K562 (cell line): ENCODE data around the gene SLC19A1. TPM values are rescaled to one million over a fixed set of nuclear protein-coding genes. Genes with fewer than 3 reads are reported as not detected.

Experiments
- ATAC-seq: fragments of 200-7000 bp; cut with Tn5 transposase; 3 replicates; pipeline ENCODE4 v1.9.1; 2020; ENCODE audit warnings: moderate library complexity
- BruUV-seq: library from RNA; stranded (reverse); fragments of 400-500 nt; replicated peaks from 2 replicates; lab custom pipeline; 2021; lab: Mats Ljungman, UMichigan
- CTCF ChIA-PET: fragments of 300-600 bp; formaldehyde crosslinking; extraction: SDS; loops from one replicate; lab custom pipeline; 2021; ENCODE audit warnings: low intra/inter-chr PET ratio; lab: Yijun Ruan, JAX
- POLR2A ChIA-PET: fragments of 300-600, 350-650 bp; sonication (Branson Sonifier 250); formaldehyde crosslinking; extraction: SDS; loops from one replicate; lab custom pipeline; 2021; ENCODE audit warnings: antibody characterized with exemption, inconsistent platforms; lab: Yijun Ruan, JAX
- DNase-seq, 4 experiments: peaks; one replicate each; pipeline versions ENCODE4 v3.0.0 to v3.0.0-alpha.2; 2011 to 2018; ENCODE audit warnings: low spot score in 3 of 4, mixed read lengths in 3 of 4; ENCODE audit errors: extremely low read depth in 1 of 4
- FAIRE-seq: peaks from 2 replicates; lab custom pipeline; 2011; peaks lifted over from hg19 to GRCh38; lab: Jason Lieb, UNC
- H2AFZ ChIP-seq: 2 replicates; pipeline ENCODE4 v1.6.0; 2011; ENCODE audit warnings: low read depth, low read length, control low read depth, inconsistent platforms
- H3K27ac ChIP-seq: fragments of 200-600 bp; 3 replicates; pipeline ENCODE4 v1.8.0; 2011; ENCODE audit warnings: low read depth, mild to moderate bottlenecking, control low read depth, inconsistent platforms, low read length, moderate library complexity, mixed read lengths; ENCODE audit errors: extremely low read depth
- H3K27me3 ChIP-seq, 2 experiments: fragments of 300-600 bp in 1 of 2; 2 replicates in 1 of 2; 3 replicates in 1 of 2; pipeline versions ENCODE4 v1.6.0 to v1.8.0; 2011; ENCODE audit warnings: inconsistent platforms in 2 of 2, low read length in 2 of 2, mild to moderate bottlenecking in 1 of 2, mixed read lengths in 1 of 2, moderate library complexity in 1 of 2; ENCODE audit not compliant: control insufficient read depth in 2 of 2, insufficient read depth in 2 of 2
- H3K36me3 ChIP-seq: fragments of 300-600 bp; 3 replicates; pipeline ENCODE4 v1.8.0; 2011; ENCODE audit warnings: mild to moderate bottlenecking, low read length, inconsistent platforms; ENCODE audit not compliant: control insufficient read depth, insufficient read depth
- H3K4me1 ChIP-seq, 2 experiments: fragments of 200-600 bp in 1 of 2; replicated peaks in 1 of 2; 2 replicates in 1 of 2; 3 replicates in 1 of 2; pipeline versions ENCODE4 v1.5.1 to v1.8.0; 2011; ENCODE audit warnings: inconsistent platforms in 2 of 2, low read length in 2 of 2, mild to moderate bottlenecking in 1 of 2, mixed read lengths in 1 of 2, moderate library complexity in 1 of 2; ENCODE audit not compliant: control insufficient read depth in 2 of 2, insufficient read depth in 2 of 2
- H3K4me2 ChIP-seq: 2 replicates; pipeline ENCODE4 v1.6.1; 2011; ENCODE audit warnings: low read length, control low read depth, inconsistent platforms, mixed read lengths; ENCODE audit not compliant: insufficient read depth
- H3K4me3 ChIP-seq: fragments of 200-600 bp; sonication (generic), shearing (Covaris generic); 2 replicates; pipeline ENCODE4 v1.5.1; 2016; ENCODE audit warnings: control low read depth, inconsistent platforms
- H3K79me2 ChIP-seq: fragments of 200-600 bp; 3 replicates; pipeline ENCODE4 v1.8.0; 2011; ENCODE audit warnings: low read length, inconsistent platforms; ENCODE audit not compliant: control insufficient read depth, insufficient read depth
- H3K9ac ChIP-seq, 2 experiments: 2 replicates each; pipeline versions ENCODE4 v1.6.0 to v1.6.1; 2011; ENCODE audit warnings: low read depth in 2 of 2, low read length in 2 of 2, control low read depth in 1 of 2, inconsistent platforms in 1 of 2, mild to moderate bottlenecking in 1 of 2, mixed read lengths in 1 of 2; ENCODE audit not compliant: insufficient read depth in 1 of 2
- H3K9me1 ChIP-seq: one replicate; pipeline ENCODE4 v1.6.0; 2011; ENCODE audit warnings: inconsistent platforms, mild to moderate bottlenecking, low read length, moderate library complexity; ENCODE audit not compliant: control insufficient read depth, insufficient read depth
- H3K9me3 ChIP-seq: replicated peaks from 2 replicates; pipeline ENCODE4 v1.5.1; 2011; ENCODE audit warnings: low read depth, low read length, inconsistent platforms; ENCODE audit not compliant: control insufficient read depth, insufficient read depth
- H4K20me1 ChIP-seq: replicated peaks from 2 replicates; pipeline ENCODE4 v1.6.1; 2011; ENCODE audit warnings: low read length, inconsistent platforms, mixed read lengths; ENCODE audit not compliant: control insufficient read depth, insufficient read depth
- CEBPG ChIP-seq, 3 experiments: fragments of 200-800 bp in 1 of 3; sonication (Bioruptor generic) in 1 of 3; sonication (generic) in 1 of 3; formaldehyde crosslinking in 1 of 3; IDR thresholded peaks in 2 of 3; conservative IDR thresholded peaks in 1 of 3; 2 replicates each; pipeline versions ENCODE4 v1.6.1 to v1.8.0; 2016 to 2022; ENCODE audit warnings: missing compliant biosample characterization in 2 of 3, missing genetic modification characterization in 2 of 3, mild to moderate bottlenecking in 1 of 3, missing genetic modification reagents in 1 of 3
- CLOCK ChIP-seq: fragments of 250-450 bp; sonication (Bioruptor Pico); IDR thresholded peaks from 2 replicates; pipeline ENCODE4 v1.4.0; 2020; ENCODE audit warnings: mild to moderate bottlenecking, moderate library complexity, borderline replicate concordance
- CSDE1 ChIP-seq, 2 experiments: fragments of 450-650 bp; IDR thresholded peaks; 2 replicates each; pipeline ENCODE4 v1.6.1; 2016; ENCODE audit warnings: mild to moderate bottlenecking in 1 of 2
- HDAC1 ChIP-seq, 2 experiments: fragments of 450-650 bp; IDR thresholded peaks; 2 replicates each; pipeline ENCODE4 v1.6.1; 2016 to 2017; ENCODE audit warnings: inconsistent platforms in 1 of 2, mild to moderate bottlenecking in 1 of 2, moderate library complexity in 1 of 2
- IRF2 ChIP-seq: sonication (generic); formaldehyde crosslinking; IDR thresholded peaks from 2 replicates; pipeline ENCODE4 v1.8.1; 2022; ENCODE audit warnings: mild to moderate bottlenecking, missing genetic modification reagents
- MBD1 ChIP-seq: fragments of 250-450 bp; sonication (Bioruptor Pico); IDR thresholded peaks from 2 replicates; pipeline ENCODE4 v1.8.0; 2022; ENCODE audit warnings: inconsistent platforms
- POLR2AphosphoS5 ChIP-seq: IDR thresholded peaks from 2 replicates; pipeline ENCODE4 v1.6.1; 2011; ENCODE audit warnings: mild to moderate bottlenecking, low read depth, low read length, moderate library complexity; ENCODE audit not compliant: control insufficient read depth, insufficient read depth
- POLR2H ChIP-seq: IDR thresholded peaks from 2 replicates; pipeline ENCODE4 v1.6.1; 2016; ENCODE audit warnings: missing genetic modification characterization, low read depth, mild to moderate bottlenecking, control low read depth, missing compliant biosample characterization, moderate library complexity
- SAP30 ChIP-seq: fragments of 200-600 bp; sonication (generic); IDR thresholded peaks from 2 replicates; pipeline ENCODE4 v1.6.1; 2012; ENCODE audit warnings: borderline replicate concordance, low read depth, mild to moderate bottlenecking, moderate library complexity, low read length, control low read depth, inconsistent platforms; ENCODE audit not compliant: insufficient read depth, poor library complexity, severe bottlenecking
- ZNF165 ChIP-seq: fragments of 250-450 bp; sonication (Bioruptor Pico); IDR thresholded peaks from 2 replicates; pipeline ENCODE4 v1.4.0; 2020; ENCODE audit warnings: borderline replicate concordance
- WGBS: fragments of 100-300 bp; shearing (Covaris generic); methylation state at CpG from one replicate; pipeline ENCODE4 v1.1.6; 2016; ENCODE audit warnings: low coverage, mixed read lengths; ENCODE audit not compliant: insufficient coverage; ENCODE audit errors: missing lambda C conversion rate; 5-methylcytosine and 5-hydroxymethylcytosine counted together
- in situ Hi-C: fragments of 300-500 bp; cut with MboI; formaldehyde crosslinking; loops from 4 replicates; pipeline ENCODE4 v1.15.0; 2018; ENCODE audit warnings: inconsistent platforms, mixed read lengths
- intact Hi-C: fragments of 100-400 bp; cut with micrococcal nuclease; formaldehyde crosslinking; loops from 2 replicates; pipeline ENCODE4 v1.14.2; 2022
- polyA plus RNA-seq, 8 experiments: library from polyadenylated mRNA; depleted of rRNA in 4 of 8; stranded (reverse) in 5 of 8; unstranded in 3 of 8; fragments of >200 nt; fragmentation: Nextera tagmentation in 2 of 8; fragmentation: Illumina TruSeq in 1 of 8; extraction: Ambion mirVana in 2 of 8; extraction: Trizol in 1 of 8; gene quantifications; 2 replicates each; pipeline versions ENCODE4 v1.2.1 to v1.2.3, GENCODE V29; 2011 to 2014; ENCODE audit warnings: inconsistent platforms in 1 of 8, missing spikeins in 1 of 8
- total RNA-seq, 7 experiments: library from RNA; depleted of rRNA in 6 of 7; stranded (reverse); fragments of >200 nt in 6 of 7; fragmentation: Illumina TruSeq in 2 of 7; extraction: Trizol in 2 of 7; gene quantifications; 2 replicates each; pipeline versions ENCODE4 v1.2.1 to v1.2.3, GENCODE V29; 2011 to 2021; ENCODE audit warnings: low replicate concordance in 1 of 7

SLC19A1 gene
- total and polyA plus RNA-seq, 9 of the 15 experiments (the other 6 are each of a cell fraction or from before 2014, with no cell fraction given): 0.65 to 88.7 (median 12.0) TPM

GRCh38 chr21:45547545-45547900 lies 5.3 kb upstream of the SLC19A1 start (continued):
- no peak for TF ChIP-seq CLOCK (CRISPR knock-in tag)
- no peak for TF ChIP-seq ZNF165 (CRISPR knock-in tag)
- TF ChIP-seq CSDE1 (IDR thresholded peaks at IDR 0.05): no peak
- TF ChIP-seq, all 486 proteins: peak for 0

GRCh38 chr21:45546636-45547544 lies 4.7 kb upstream of the SLC19A1 start:
- CTCF ChIA-PET: no interaction called here
- Histone ChIP-seq H3K9me1 (no peaks in the 10 kb centered on the region), H4K20me1 (no peaks in the 10 kb centered on the region), H2AFZ (no peak overlapping the region), H3K36me3 (no peaks in the 10 kb centered on the region), H3K9ac (no peak overlapping the region), H3K79me2 (no peaks in the 10 kb centered on the region), H3K27me3 (peaks cover 2 to 13% of the 10 kb centered on the region in 2 experiments; a peak in 4 of 5 replicates), H3K4me2 (no peak overlapping the region), H3K4me3 (no peak overlapping the region), H3K4me1 (peaks cover 13 to 46% of the 10 kb centered on the region in 2 experiments; a peak in 4 of 5 replicates), H3K9me3 (no peaks in the 10 kb centered on the region), H3K27ac (no peak overlapping the region)
- intact Hi-C loops (no loop called here), in situ Hi-C loops (no loop called here)
- no peak for FAIRE-seq
- 32% methylated on average over 16 of the region's 16 CpGs for WGBS
- no peak for DNase-seq
- no peak for ATAC-seq
- POLR2A ChIA-PET: interaction anchor here (0.7 to 1.2 kb wide), 2 partner anchors 9 to 15 kb away, joined by 3 to 4 read pairs; no protein-coding TSS in a partner anchor
- BruUV-seq: no TSS peak
- no peak for TF ChIP-seq IRF2
- TF ChIP-seq CEBPG (CRISPR knock-in tag; IDR thresholded peaks at IDR 0.05): no peak
- peak in 1 of 2 experiments; percentile 45; a peak in 1 of 4 replicates for TF ChIP-seq CEBPG (tag; conservative IDR thresholded peaks at IDR 0.05 in 1 of 2, IDR thresholded peaks at IDR 0.05 in 1 of 2)
- TF ChIP-seq SAP30: no peak
- no peak for TF ChIP-seq HDAC1 (IDR thresholded peaks at IDR 0.05)
- TF ChIP-seq MBD1 (CRISPR knock-in tag): no peak
- TF ChIP-seq POLR2AphosphoS5: no peak
- no peak for TF ChIP-seq POLR2H
